ENCODE measurements around the gene CNR2.
A peak's percentile ranks its signal among the peaks of the same experiment; 100 is the strongest.
"Not testable (repeated sequence)": the region's sequence is repeated elsewhere in the genome, so short reads cannot be mapped to it uniquely, and the experiment has no call there.

The CNR2 gene

DNA sequence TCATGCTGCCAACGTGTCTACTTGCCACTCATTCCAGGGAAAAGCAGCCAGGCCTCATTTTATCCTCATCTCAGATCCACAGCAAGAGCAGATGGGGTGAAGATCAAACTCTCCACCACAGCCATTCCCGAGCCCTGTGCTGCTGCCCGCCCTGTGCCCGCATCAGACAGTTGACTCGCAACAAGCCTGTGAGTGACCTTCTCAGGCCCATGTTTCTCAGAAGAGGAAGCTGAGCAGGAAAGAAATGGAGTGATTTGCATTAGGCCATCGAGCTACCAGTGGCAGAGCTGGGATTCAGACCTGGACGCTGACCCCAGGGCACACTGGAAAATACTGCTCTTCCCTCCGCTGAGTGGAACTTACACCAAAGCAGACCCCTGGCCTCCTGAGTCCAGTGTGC, 1.2 kb downstream of the CNR2 start:
- Histone ChIP-seq H3K9ac (ENCODE audit: low read length) (no peak overlapping the region), H3K36me3 (ENCODE audit: control insufficient read depth, low read depth, low read length) (no peaks in the 10 kb centered on the region), H3K27me3 (ENCODE audit: control insufficient read depth, insufficient read depth, low read length) (no peaks in the 10 kb centered on the region), H3K4me1 (ENCODE audit: control insufficient read depth, low read depth, low read length) (no peaks in the 10 kb centered on the region), H3K9me3 (ENCODE audit: control insufficient read depth, low read depth, low read length) (no peaks in the 10 kb centered on the region), H3K4me3 (ENCODE audit: low read length) (no peak overlapping the region), H3K27ac (ENCODE audit: low read length) (no peak overlapping the region)

DNA sequence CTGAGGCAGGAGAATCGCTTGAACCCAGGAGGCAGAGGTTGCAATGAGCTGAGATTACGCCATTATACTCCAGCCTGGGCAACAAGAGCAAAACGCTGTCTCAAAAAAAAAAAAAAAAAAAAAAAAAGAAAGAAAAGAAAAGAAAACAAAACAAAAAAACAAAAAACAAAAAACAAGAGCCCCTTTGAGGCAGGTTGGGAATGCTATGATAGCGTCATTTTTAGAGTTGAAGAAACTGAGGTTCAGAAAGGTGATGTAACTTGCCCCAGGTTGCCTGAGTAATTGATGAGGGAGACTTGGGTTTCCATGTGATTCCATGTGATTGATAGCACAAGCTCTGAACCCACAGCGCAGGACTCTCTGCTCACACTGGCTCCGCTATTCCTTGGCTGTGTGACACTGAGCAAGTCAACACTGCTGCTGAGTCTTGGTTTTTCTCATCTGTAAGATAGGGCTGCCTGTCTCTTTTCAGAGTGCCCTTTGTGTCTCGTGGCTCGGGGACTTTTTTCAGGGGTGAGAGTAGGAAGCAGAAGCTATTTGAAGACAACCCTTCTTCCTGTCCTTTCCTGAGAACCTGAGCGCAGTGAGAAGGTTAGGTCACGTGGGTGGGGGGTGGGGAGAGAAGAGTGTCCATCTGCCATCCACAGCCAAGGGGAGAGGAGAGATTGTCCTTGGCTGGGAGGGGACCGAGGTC, 2.5 kb downstream of the CNR2 start:
- H3K9me3 ChIP-seq (ENCODE audit: control insufficient read depth, low read depth, low read length) = no peaks in the 10 kb centered on the region
- no peak overlapping the region for H3K9ac ChIP-seq (ENCODE audit: low read length)
- H3K4me3 ChIP-seq (ENCODE audit: low read length) = no peak overlapping the region
- no peaks in the 10 kb centered on the region for H3K27me3 ChIP-seq (ENCODE audit: control insufficient read depth, insufficient read depth, low read length)
- no peaks in the 10 kb centered on the region for H3K4me1 ChIP-seq (ENCODE audit: control insufficient read depth, low read depth, low read length)
- H3K27ac ChIP-seq (ENCODE audit: low read length) = no peak overlapping the region
- H3K36me3 ChIP-seq (ENCODE audit: control insufficient read depth, low read depth, low read length) = no peaks in the 10 kb centered on the region

DNA sequence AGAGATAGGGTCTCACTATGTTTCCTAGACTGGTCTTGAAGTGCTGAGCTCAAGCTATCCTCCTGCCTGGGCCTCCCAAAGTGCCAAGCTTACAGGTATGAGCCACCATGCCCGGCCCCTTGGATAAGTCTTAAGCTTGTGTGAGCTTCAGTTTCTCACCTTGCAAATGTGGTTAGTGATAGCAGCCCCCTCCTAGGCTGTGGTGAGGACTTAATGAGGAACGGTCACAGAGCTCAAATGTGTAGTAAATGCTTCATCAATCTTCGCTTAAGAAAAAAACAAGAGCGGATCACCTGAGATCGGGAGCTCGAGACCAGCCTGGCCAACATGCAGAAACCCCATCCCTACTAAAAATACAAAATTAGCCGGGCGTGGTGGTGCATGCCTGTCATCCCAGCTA, 3.0 kb downstream of the CNR2 start:
- no peak overlapping the region for H3K27ac ChIP-seq (ENCODE audit: low read length)
- H3K4me1 ChIP-seq (ENCODE audit: control insufficient read depth, low read depth, low read length) = no peaks in the 10 kb centered on the region
- H3K9ac ChIP-seq (ENCODE audit: low read length) = no peak overlapping the region
- H3K36me3 ChIP-seq (ENCODE audit: control insufficient read depth, low read depth, low read length) = no peaks in the 10 kb centered on the region
- peaks cover under 1% of the 10 kb centered on the region for H3K27me3 ChIP-seq (ENCODE audit: control insufficient read depth, insufficient read depth, low read length)
- no peaks in the 10 kb centered on the region for H3K9me3 ChIP-seq (ENCODE audit: control insufficient read depth, low read depth, low read length)
- no peak overlapping the region for H3K4me3 ChIP-seq (ENCODE audit: low read length)

DNA sequence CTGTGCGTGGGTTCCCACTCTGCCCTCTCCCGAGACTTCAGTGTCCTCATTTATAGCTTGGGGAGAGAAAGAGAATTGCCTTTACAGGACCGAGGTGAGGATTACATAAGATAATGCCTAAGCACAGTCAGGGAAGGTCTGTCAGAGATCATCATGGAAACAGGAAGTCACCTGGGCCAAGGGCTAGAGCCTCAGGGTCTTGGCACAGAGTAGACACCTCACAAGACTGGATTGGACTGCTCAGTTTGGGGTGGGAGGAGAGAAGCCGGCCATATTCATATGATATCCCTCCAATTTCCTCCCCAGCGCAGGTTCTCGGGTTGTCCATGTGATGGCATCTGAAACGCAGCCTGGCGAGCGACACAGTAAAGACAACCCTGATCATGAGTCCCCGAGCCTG, 3.8 kb downstream of the CNR2 start:
- H3K27ac ChIP-seq (ENCODE audit: low read length) = no peak overlapping the region
- H3K4me3 ChIP-seq (ENCODE audit: low read length) = no peak overlapping the region
- H3K9ac ChIP-seq (ENCODE audit: low read length) = no peak overlapping the region
- no peaks in the 10 kb centered on the region for H3K9me3 ChIP-seq (ENCODE audit: control insufficient read depth, low read depth, low read length)
- H3K27me3 ChIP-seq (ENCODE audit: control insufficient read depth, insufficient read depth, low read length) = peaks cover 7% of the 10 kb centered on the region
- peaks cover 6% of the 10 kb centered on the region for H3K4me1 ChIP-seq (ENCODE audit: control insufficient read depth, low read depth, low read length)
- no peaks in the 10 kb centered on the region for H3K36me3 ChIP-seq (ENCODE audit: control insufficient read depth, low read depth, low read length)

DNA sequence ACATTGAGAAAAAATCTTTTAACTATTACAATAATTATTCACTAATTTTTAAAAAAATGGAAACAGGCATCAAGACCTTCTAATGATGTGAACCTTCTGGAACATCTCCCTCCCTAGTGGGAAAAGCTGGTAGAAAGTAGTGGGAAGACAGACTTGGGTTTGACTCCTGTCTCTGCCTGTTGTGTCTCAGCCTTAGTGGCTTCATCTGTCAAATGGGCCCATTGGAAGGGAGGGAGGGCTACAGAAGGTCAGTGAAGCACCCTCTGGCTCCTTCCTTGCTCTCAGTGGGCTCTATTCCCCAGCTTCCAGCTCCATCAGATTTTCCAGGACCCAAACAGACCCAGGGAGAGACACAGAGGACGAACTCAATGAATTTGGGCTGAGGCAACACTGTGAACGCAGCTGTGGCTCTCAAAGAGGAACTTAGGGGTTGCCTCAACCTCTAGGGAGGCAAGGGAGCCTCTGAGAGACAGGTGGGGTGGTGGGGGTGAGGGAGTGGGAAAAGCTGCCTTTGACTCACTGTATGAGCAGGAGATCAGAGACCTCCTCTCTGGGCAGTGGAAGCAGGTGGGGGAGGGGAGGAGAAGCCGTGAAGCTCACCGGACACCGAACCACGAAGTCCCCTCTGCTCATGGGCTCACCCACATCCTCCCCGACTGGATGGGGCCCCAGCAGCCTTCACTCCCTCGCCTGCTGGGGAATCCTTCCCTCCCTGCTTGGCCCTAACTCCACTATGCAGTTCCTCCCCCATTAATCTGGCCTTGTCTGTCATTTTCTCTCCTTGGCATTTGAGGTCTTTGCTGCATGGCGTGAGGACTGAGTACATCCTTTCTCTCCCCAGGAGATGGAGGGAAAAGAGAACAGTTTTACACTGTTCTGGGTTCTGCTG, 4.5 kb downstream of the CNR2 start:
- Histone ChIP-seq H3K9ac (ENCODE audit: low read length) (no peak overlapping the region), H3K36me3 (ENCODE audit: control insufficient read depth, low read depth, low read length) (no peaks in the 10 kb centered on the region), H3K27me3 (ENCODE audit: control insufficient read depth, insufficient read depth, low read length) (peaks cover 15% of the 10 kb centered on the region), H3K9me3 (ENCODE audit: control insufficient read depth, low read depth, low read length) (no peaks in the 10 kb centered on the region), H3K4me1 (ENCODE audit: control insufficient read depth, low read depth, low read length) (peaks cover 12% of the 10 kb centered on the region), H3K27ac (ENCODE audit: low read length) (no peak overlapping the region), H3K4me3 (ENCODE audit: low read length) (no peak overlapping the region)

DNA sequence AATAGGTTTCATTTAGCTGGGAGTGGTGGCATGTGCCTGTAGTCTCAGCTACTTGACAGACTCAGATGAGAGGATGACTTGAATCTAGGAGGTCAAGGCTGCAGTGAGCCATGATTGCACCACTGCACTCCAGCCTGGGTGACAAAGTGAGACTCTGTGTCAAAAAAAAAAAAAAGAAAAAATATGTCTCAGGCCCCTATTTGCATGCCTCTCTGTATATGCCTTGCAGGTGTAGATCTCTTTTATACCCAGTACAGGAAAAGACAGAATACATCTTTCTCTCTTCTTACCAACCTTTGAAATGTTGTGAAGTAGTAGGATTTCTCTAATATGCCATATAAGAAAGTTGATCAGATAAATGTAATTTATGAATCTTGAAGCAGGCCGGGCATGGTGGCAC, 6.4 kb downstream of the CNR2 start:
- H3K36me3 ChIP-seq (ENCODE audit: control insufficient read depth, low read depth, low read length) = no peaks in the 10 kb centered on the region
- no peaks in the 10 kb centered on the region for H3K9me3 ChIP-seq (ENCODE audit: control insufficient read depth, low read depth, low read length)
- H3K4me1 ChIP-seq (ENCODE audit: control insufficient read depth, low read depth, low read length) = peaks cover 13% of the 10 kb centered on the region
- H3K4me3 ChIP-seq (ENCODE audit: low read length) = no peak overlapping the region
- H3K27me3 ChIP-seq (ENCODE audit: control insufficient read depth, insufficient read depth, low read length) = peaks cover 33% of the 10 kb centered on the region
- H3K27ac ChIP-seq (ENCODE audit: low read length) = no peak overlapping the region
- H3K9ac ChIP-seq (ENCODE audit: low read length) = no peak overlapping the region

DNA sequence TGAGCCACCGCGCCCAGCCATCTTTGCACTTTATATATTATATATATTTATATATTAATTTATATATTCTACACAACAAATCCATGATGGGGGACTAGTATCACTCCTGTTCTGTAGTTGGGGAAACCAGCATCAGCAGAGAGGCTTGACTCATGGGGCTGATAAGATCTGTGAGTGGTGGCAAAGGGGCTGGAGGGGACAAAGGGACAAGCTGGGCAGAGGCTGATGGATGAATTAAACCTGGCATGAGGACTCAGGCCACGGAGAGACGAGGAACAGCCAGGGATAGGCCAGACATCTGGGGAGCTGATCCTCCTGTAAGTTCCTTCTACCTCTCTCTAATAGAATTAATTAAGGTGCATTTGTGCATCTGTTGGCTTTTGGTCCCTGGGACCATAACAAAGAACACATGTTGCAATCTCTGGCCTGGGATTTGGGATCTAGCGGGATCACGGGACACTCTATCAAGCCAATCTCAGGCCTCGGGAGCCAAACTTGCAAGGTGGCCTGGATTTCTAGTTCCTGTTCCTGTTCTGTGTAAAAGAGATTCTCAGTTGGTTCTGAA, 7.6 kb downstream of the CNR2 start:
- Histone ChIP-seq H3K4me3 (ENCODE audit: low read length) (no peak overlapping the region), H3K36me3 (ENCODE audit: control insufficient read depth, low read depth, low read length) (no peaks in the 10 kb centered on the region), H3K4me1 (ENCODE audit: control insufficient read depth, low read depth, low read length) (peaks cover 13% of the 10 kb centered on the region), H3K9me3 (ENCODE audit: control insufficient read depth, low read depth, low read length) (no peaks in the 10 kb centered on the region), H3K27ac (ENCODE audit: low read length) (no peak overlapping the region), H3K27me3 (ENCODE audit: control insufficient read depth, insufficient read depth, low read length) (peaks cover 45% of the 10 kb centered on the region), H3K9ac (ENCODE audit: low read length) (no peak overlapping the region)

DNA sequence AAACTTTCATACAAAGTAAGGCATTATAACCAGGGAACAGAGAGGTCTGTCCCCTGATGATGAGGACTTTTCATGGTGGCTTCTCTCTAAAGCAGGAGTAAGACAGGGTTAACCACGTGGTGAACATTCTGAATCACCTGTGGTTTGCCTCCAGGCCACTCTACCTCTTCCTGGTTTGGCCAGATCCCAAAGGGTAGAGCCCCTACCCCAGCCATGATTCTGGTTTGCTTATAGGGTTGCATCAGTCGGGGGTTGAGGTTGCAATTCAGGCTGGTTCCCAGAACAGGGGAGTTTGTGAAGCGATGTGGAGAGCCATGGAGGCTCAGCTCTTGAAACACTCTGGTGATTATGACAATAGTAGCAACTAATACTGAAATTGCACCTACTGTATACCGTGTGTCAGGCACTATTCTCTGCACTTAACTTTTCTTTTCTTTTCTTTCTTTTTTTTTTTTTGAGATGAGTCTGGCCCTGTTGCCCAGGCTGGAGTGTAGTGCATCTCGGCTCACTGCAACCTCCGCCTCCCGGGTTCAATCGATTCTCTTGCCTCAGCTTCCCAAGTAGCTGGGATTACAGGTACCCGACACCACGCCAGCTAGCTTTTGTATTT, 8.3 kb downstream of the CNR2 start:
- no peaks in the 10 kb centered on the region for H3K36me3 ChIP-seq (ENCODE audit: control insufficient read depth, low read depth, low read length)
- peaks cover 13% of the 10 kb centered on the region for H3K4me1 ChIP-seq (ENCODE audit: control insufficient read depth, low read depth, low read length)
- no peak overlapping the region for H3K9ac ChIP-seq (ENCODE audit: low read length)
- H3K9me3 ChIP-seq (ENCODE audit: control insufficient read depth, low read depth, low read length) = no peaks in the 10 kb centered on the region
- no peak overlapping the region for H3K4me3 ChIP-seq (ENCODE audit: low read length)
- H3K27me3 ChIP-seq (ENCODE audit: control insufficient read depth, insufficient read depth, low read length) = peaks cover 45% of the 10 kb centered on the region
- H3K27ac ChIP-seq (ENCODE audit: low read length) = no peak overlapping the region

DNA sequence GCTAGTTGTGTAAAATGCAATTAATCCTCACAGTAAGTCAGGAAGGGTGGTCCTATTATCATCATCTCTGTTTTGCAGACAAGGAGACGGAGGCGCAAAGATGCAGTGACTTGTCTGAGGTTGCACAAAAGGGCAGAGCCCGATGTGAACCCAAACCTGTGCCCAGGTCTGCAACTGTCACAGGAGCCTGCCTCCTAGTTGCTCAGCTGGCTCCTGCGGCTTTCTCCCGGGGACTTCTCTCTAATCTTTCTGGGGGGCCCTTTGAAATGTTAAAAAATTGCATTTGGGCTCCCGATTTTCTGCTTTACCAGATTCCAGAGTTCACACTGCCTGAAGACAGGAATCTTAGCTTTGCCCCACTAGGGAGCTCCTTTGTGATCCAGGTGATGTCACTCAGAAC, 9.4 kb downstream of the CNR2 start:
- H3K4me3 ChIP-seq (ENCODE audit: low read length) = no peak overlapping the region
- no peak overlapping the region for H3K9ac ChIP-seq (ENCODE audit: low read length)
- no peak overlapping the region for H3K27ac ChIP-seq (ENCODE audit: low read length)
- H3K4me1 ChIP-seq (ENCODE audit: control insufficient read depth, low read depth, low read length) = peaks cover 13% of the 10 kb centered on the region
- H3K36me3 ChIP-seq (ENCODE audit: control insufficient read depth, low read depth, low read length) = no peaks in the 10 kb centered on the region
- peaks cover 45% of the 10 kb centered on the region for H3K27me3 ChIP-seq (ENCODE audit: control insufficient read depth, insufficient read depth, low read length)
- H3K9me3 ChIP-seq (ENCODE audit: control insufficient read depth, low read depth, low read length) = no peaks in the 10 kb centered on the region

DNA sequence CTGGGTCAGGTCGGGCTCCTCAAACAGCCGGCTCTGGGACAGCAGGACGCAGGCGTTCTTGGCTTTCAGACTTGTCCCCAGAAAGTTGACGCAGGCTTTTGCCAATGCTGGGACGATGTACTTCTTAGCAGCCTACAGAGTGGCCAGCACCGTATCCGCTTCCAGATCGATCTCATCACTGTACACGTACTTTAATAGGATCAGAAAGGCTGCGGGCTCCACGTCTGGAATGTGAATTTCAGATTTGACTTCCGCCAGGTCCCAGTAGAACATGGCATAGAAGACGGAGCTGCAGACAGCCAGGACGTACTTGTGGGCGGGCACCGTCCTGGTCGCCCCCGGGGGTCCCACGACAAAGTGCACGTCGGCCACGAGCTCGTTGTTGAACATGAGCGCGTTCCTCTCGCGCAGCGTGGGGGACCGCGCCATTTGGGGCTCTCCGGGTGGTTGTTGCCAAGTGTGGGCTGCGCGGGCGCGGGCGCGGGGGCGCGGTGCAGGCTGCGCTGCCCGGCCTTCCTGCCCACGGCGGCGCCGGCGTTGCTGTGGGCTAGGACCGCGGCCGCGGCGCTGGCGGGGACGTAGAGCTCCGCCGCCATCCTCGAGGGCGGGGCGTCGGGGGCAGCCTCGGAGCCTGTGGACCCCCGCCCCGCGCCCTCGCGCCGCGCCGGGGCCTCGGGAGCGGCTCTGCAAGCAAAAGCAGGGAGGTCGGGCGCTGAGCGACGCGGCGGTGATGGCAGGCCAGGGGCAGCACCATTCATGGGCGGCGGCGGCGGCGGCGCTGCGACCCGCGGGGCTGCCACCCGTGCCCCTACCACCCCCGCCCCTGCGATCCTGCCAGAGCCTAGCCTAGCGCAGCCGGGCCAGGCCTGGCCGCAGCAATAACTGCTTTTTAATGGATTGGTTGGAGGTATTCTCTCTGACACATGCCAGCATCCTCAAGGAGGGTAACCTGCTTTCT, 10.6 kb downstream of the CNR2 start:
- Histone ChIP-seq H3K27ac (ENCODE audit: low read length) (no peak overlapping the region), H3K27me3 (ENCODE audit: control insufficient read depth, insufficient read depth, low read length) (peaks cover 45% of the 10 kb centered on the region), H3K4me3 (ENCODE audit: low read length) (peak overlapping the region; percentile 27), H3K9ac (ENCODE audit: low read length) (no peak overlapping the region), H3K36me3 (ENCODE audit: control insufficient read depth, low read depth, low read length) (no peaks in the 10 kb centered on the region), H3K9me3 (ENCODE audit: control insufficient read depth, low read depth, low read length) (no peaks in the 10 kb centered on the region), H3K4me1 (ENCODE audit: control insufficient read depth, low read depth, low read length) (peaks cover 13% of the 10 kb centered on the region)

DNA sequence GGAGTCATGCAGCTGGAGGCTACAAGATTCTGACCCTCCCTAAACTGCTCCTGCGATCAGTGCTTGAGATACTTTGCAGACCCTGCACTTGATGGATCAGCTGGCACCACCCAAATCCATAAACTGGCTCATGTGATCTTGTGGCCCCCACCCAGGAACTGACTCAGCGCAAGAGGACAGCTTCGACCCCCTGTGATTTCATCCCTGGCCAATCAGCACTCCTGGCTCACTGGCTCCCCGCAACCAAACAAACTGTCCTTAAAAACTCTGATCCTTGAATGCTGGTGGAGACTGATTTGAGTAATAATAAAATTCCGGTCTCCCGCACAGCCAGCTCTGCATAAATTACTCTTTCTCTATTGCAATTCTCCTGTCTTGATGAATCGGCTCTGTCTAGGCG, 13.1 kb downstream of the CNR2 start:
- H3K9me3 ChIP-seq (ENCODE audit: control insufficient read depth, low read depth, low read length); H3K27ac ChIP-seq (ENCODE audit: low read length); H3K9ac ChIP-seq (ENCODE audit: low read length); H3K36me3 ChIP-seq (ENCODE audit: control insufficient read depth, low read depth, low read length); H3K4me3 ChIP-seq (ENCODE audit: low read length): not testable (repeated sequence)
- Histone ChIP-seq H3K27me3 (ENCODE audit: control insufficient read depth, insufficient read depth, low read length) (peaks cover 43% of the 10 kb centered on the region), H3K4me1 (ENCODE audit: control insufficient read depth, low read depth, low read length) (peaks cover 13% of the 10 kb centered on the region)
